NB4 (cell line): ENCODE measurements around the gene GALNTL6.

Experiments
- MAX ChIP-seq: IDR thresholded peaks from 2 replicates; pipeline ENCODE4 v1.6.1; 2011; ENCODE audit warnings: low read depth, low read length
- POLR2A ChIP-seq: IDR thresholded peaks from 2 replicates; pipeline ENCODE4 v1.6.1; 2011; ENCODE audit warnings: mild to moderate bottlenecking; ENCODE audit not compliant: insufficient read length; ENCODE audit errors: extremely low read depth
- TF ChIP-seq, protein P1 (sequence below): IDR thresholded peaks from one replicate; pipeline ENCODE4 v1.5.1; 2012; ENCODE audit warnings: low read depth, low read length

- TF ChIP-seq, protein P1, sequence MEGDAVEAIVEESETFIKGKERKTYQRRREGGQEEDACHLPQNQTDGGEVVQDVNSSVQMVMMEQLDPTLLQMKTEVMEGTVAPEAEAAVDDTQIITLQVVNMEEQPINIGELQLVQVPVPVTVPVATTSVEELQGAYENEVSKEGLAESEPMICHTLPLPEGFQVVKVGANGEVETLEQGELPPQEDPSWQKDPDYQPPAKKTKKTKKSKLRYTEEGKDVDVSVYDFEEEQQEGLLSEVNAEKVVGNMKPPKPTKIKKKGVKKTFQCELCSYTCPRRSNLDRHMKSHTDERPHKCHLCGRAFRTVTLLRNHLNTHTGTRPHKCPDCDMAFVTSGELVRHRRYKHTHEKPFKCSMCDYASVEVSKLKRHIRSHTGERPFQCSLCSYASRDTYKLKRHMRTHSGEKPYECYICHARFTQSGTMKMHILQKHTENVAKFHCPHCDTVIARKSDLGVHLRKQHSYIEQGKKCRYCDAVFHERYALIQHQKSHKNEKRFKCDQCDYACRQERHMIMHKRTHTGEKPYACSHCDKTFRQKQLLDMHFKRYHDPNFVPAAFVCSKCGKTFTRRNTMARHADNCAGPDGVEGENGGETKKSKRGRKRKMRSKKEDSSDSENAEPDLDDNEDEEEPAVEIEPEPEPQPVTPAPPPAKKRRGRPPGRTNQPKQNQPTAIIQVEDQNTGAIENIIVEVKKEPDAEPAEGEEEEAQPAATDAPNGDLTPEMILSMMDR = no peak
- TF ChIP-seq MAX (no peak), POLR2A (no peak)
These were observed 498.5 kb downstream of the GALNTL6 start for GRCh38 chr4:172311682-172312081.
